Neural crest cell (in vitro differentiated cells): ENCODE results near the gene HCAR1. TPM values are rescaled to one million over a fixed set of nuclear protein-coding genes. Genes with fewer than 3 reads are reported as not detected.
"Not testable (repeated sequence)": the region's sequence is repeated elsewhere in the genome, so short reads cannot be mapped to it uniquely, and the experiment has no call there.

Experiments
- DNase-seq: peaks from one replicate; pipeline ENCODE4 v3.0.0; 2021; ENCODE audit warnings: low read depth, mixed read lengths, low spot score
- H3K27ac Mint-ChIP-seq: one replicate; pipeline ENCODE4 v1.8.0; 2021; ENCODE audit warnings: mild to moderate bottlenecking, mixed read lengths; ENCODE audit not compliant: unreplicated experiment
- H3K27me3 Mint-ChIP-seq: 2 replicates; pipeline ENCODE4 v1.8.0; 2021; ENCODE audit warnings: low read depth, mild to moderate bottlenecking, mixed read lengths
- H3K36me3 Mint-ChIP-seq: 2 replicates; pipeline ENCODE4 v1.8.0; 2021; ENCODE audit warnings: low read depth, mild to moderate bottlenecking, mixed read lengths
- H3K4me1 Mint-ChIP-seq: 2 replicates; pipeline ENCODE4 v1.8.0; 2021; ENCODE audit warnings: mixed read lengths
- H3K4me3 Mint-ChIP-seq: one replicate; pipeline ENCODE4 v1.8.0; 2021; ENCODE audit warnings: mild to moderate bottlenecking, mixed read lengths
- H3K9me3 Mint-ChIP-seq: 2 replicates; pipeline ENCODE4 v1.8.0; 2021; ENCODE audit warnings: mixed read lengths
- total RNA-seq: library from RNA; stranded (reverse); gene quantifications from 2 replicates; pipeline ENCODE4 v1.2.1, GENCODE V29; 2021
- TF ChIP-seq, protein P1 (sequence below): fragments of 200-600 bp; sonication (generic); conservative IDR thresholded peaks from 2 replicates; pipeline ENCODE4 v1.5.0; 2021; ENCODE audit warnings: antibody characterized with exemption, mild to moderate bottlenecking

The HCAR1 gene
- total RNA-seq, 1 donor from 2014 or later: not detected

DNA sequence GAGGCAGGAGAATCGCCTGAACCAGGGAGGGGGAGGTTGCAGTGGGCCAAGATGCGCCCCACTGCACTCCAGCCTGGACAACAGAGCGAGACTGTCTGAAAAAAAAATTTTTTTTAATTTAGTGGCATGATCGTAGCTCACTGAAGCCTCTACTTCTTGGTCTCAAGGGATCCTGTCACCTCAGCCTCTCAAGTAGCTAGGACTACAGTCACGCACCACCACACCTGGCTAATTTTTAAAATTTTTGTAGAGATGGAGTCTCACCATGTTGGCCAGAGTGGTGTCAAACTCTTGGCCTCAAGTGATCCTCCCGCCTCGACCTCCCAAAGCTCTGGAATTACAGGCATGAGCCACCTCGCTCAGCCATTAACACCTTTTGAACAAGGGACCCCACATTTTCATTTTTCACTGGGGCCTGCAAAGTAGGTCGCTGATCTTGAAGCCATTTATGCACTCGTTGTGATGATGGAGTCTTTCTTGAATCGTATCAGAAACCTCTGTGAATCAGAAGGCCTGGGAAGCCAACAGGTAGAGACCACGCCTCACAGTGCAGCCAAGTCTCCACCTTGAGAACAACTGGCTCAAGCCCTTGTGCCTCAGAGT, 5.9 kb downstream of the HCAR1 start:
- Mint-ChIP-seq H3K36me3 (no peaks in the 10 kb centered on the region), H3K27me3 (no peaks in the 10 kb centered on the region), H3K4me1 (peaks cover 4% of the 10 kb centered on the region), H3K4me3 (no peak overlapping the region), H3K9me3 (peaks cover 2% of the 10 kb centered on the region), H3K27ac (no peak overlapping the region)
- DNase-seq: no peak
- TF ChIP-seq, protein P1, sequence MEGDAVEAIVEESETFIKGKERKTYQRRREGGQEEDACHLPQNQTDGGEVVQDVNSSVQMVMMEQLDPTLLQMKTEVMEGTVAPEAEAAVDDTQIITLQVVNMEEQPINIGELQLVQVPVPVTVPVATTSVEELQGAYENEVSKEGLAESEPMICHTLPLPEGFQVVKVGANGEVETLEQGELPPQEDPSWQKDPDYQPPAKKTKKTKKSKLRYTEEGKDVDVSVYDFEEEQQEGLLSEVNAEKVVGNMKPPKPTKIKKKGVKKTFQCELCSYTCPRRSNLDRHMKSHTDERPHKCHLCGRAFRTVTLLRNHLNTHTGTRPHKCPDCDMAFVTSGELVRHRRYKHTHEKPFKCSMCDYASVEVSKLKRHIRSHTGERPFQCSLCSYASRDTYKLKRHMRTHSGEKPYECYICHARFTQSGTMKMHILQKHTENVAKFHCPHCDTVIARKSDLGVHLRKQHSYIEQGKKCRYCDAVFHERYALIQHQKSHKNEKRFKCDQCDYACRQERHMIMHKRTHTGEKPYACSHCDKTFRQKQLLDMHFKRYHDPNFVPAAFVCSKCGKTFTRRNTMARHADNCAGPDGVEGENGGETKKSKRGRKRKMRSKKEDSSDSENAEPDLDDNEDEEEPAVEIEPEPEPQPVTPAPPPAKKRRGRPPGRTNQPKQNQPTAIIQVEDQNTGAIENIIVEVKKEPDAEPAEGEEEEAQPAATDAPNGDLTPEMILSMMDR: no peak

DNA sequence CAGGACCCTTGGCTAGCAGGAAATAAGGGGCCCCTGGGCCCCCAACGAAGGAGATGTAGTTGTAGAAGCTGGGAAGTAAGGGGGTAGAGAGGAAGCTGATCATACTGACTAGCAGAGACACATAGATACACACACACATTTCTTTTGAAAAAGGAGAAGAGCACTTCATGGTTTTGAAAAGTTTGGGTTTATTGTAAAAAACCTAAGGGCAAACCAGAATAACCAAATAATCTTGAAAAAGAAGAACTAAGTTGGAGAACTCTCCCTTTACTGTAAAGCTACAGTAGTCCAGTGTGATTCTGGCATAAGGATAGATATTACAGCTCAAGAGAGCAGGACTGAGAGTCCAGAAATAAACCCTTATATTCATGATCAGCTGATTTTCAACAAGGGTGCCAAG, 8.3 kb downstream of the HCAR1 start:
- DNase-seq: no peak
- no peak overlapping the region for H3K4me3 Mint-ChIP-seq
- TF ChIP-seq, protein P1: no peak
- H3K9me3 Mint-ChIP-seq: peaks cover 2% of the 10 kb centered on the region
- H3K36me3 Mint-ChIP-seq: no peaks in the 10 kb centered on the region
- no peak overlapping the region for H3K27ac Mint-ChIP-seq
- H3K27me3 Mint-ChIP-seq: no peaks in the 10 kb centered on the region
- peaks cover 4% of the 10 kb centered on the region for H3K4me1 Mint-ChIP-seq

DNA sequence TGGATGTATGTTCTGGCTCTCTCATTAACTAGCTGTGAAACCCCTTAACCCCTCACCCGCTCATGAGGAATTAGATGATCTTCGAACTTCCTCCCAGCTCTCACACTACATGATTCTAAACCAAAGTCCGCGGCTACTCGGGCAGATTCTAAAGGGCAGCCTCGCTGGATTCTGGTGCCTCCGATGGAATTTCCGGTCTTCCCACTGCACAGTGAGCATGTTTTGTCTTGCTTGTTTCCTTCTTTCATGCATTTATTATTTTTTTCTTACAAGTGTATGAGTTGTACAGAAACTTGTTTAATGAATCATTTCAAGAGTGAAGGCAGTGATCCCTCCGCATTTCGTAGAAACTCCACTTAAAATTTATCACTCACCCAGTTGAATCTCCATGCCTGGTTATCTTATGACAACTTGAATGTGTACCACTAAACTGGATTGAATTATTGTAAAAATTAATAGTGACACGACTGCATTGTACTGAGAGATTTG, 9.5 kb downstream of the HCAR1 start:
- H3K27ac Mint-ChIP-seq: no peak overlapping the region
- peaks cover 4% of the 10 kb centered on the region for H3K4me1 Mint-ChIP-seq
- peaks cover 2% of the 10 kb centered on the region for H3K9me3 Mint-ChIP-seq
- no peak overlapping the region for H3K4me3 Mint-ChIP-seq
- H3K27me3 Mint-ChIP-seq: no peaks in the 10 kb centered on the region
- TF ChIP-seq, protein P1: no peak
- DNase-seq: no peak
- H3K36me3 Mint-ChIP-seq: no peaks in the 10 kb centered on the region

DNA sequence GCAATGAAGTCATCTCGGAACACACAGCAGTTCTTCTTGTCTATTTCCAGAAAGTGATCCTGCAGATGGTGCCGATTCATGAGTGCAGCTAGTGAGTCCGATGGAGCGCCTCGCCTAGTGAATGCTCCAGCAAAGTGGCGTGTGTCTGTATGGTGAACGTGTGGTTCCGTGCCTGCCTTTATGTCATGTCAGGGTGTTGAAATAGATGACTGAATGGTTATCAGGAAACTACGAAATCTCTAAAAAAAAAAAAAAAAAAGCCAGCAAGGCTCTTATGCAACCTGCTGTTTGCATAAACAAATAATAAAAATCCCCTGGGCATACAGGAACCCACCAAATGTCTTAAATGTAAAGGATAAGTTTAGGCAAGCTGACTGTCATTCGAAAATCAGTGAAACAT, 14.0 kb downstream of the HCAR1 start, which contains the start of gene HCAR3:
TSS of gene HCAR3 (minus strand) at position 154 of the 400 bp plus-strand sequence. CDS start at position 80, 74 bp downstream.
- H3K4me1 Mint-ChIP-seq, H3K27me3 Mint-ChIP-seq, DNase-seq, H3K9me3 Mint-ChIP-seq, H3K27ac Mint-ChIP-seq, H3K36me3 Mint-ChIP-seq, H3K4me3 Mint-ChIP-seq: not testable (repeated sequence)

DNA sequence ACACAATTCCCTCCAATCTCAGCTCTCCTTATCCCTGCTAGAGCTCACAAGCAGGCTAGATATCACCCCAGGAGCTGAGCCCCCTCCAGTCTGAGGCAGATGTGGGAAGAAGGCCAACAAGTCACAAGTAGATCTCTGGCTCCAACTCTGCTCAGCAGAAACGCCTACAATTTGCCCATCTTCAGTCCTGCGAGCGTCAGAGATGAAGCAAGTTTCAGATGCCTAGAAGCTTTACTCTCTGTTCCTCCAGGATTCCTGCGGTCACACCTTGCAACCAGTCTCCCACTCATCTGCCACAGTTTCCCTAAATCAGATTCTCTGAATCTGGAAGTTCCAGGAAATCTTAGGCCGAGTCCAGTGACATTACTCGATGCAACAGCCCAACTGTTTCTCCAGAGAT, 15.4 kb downstream of the HCAR1 start:
- not testable (repeated sequence) for DNase-seq, H3K36me3 Mint-ChIP-seq, H3K9me3 Mint-ChIP-seq, H3K4me3 Mint-ChIP-seq, H3K27me3 Mint-ChIP-seq, H3K27ac Mint-ChIP-seq, H3K4me1 Mint-ChIP-seq

DNA sequence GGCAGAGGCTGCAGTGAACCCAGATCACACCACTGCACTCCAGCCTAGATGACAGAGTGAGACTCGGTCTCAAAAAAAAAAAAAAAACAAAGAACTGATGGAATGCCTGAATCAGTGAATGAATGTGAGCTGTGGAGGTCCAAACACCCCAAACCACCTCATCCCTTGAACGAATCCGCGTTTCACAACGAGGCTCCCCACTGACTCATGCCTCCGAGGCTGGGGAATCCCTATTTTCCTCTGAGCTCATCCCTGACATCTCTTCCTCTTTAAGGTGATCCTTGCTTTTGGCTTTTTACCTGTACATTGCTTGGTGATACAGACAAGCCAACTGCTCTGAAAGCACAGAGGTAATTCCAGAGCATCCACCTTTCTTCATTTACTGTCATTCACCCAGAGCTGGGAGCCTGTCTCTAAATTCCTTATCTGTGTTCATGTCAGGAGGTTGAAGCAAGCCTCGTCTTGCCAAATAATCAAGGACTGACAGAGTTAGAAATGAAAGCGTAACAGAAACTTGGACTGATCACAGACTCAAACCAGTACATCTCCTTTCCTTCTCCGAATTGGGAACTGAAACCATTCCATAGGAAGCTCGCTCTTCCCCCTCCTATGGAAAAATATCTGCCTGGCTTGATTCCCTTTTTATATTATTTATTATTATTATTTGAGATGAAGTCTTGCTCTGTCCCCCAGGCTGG, 17.0 kb downstream of the HCAR1 start:
- H3K4me3 Mint-ChIP-seq, H3K4me1 Mint-ChIP-seq, H3K27me3 Mint-ChIP-seq, H3K9me3 Mint-ChIP-seq, H3K27ac Mint-ChIP-seq, H3K36me3 Mint-ChIP-seq, DNase-seq: not testable (repeated sequence)

DNA sequence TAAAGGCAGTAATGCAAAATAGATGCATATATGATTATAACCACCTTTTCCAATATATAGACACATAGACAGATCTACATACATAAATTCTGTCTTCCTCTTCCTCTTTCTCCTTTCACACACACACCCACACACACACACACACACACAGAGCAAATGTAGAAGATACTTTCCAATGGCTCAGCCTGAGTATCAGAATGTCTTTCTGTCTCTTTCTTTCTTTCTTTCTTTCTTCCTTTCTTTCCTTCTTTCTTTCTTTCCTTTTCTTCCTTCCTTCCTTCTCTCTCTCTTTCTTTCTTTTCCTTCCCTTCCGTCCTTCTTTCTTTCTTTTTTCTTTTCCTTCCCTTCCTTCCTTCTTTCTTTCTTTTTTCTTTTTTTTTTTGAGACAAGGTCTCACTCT, 19.4 kb downstream of the HCAR1 start:
- not testable (repeated sequence) for H3K4me3 Mint-ChIP-seq, H3K9me3 Mint-ChIP-seq, H3K4me1 Mint-ChIP-seq, H3K27ac Mint-ChIP-seq, H3K36me3 Mint-ChIP-seq, DNase-seq, H3K27me3 Mint-ChIP-seq

DNA sequence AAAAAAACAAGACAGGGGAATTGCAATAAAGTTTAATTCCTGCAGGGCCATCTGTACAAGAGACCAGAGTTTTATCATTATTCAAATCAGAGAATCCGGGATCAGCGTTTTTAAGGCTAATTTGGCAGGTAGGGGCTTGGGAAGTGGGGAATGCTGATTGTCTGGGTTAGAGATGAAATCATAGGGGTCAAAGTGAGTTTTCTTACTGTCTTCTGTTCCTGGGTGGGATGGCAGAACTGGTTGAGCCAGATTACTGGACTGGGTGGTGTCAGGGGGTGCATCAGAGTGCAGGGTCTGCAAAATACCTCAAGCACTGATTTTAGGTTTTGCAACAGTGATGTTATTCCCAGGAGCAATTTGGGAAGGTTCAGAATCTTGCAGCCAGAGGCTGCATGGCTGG, 20.3 kb downstream of the HCAR1 start:
- H3K4me1 Mint-ChIP-seq, H3K9me3 Mint-ChIP-seq, H3K36me3 Mint-ChIP-seq, H3K27me3 Mint-ChIP-seq, H3K4me3 Mint-ChIP-seq, DNase-seq, H3K27ac Mint-ChIP-seq: not testable (repeated sequence)

DNA sequence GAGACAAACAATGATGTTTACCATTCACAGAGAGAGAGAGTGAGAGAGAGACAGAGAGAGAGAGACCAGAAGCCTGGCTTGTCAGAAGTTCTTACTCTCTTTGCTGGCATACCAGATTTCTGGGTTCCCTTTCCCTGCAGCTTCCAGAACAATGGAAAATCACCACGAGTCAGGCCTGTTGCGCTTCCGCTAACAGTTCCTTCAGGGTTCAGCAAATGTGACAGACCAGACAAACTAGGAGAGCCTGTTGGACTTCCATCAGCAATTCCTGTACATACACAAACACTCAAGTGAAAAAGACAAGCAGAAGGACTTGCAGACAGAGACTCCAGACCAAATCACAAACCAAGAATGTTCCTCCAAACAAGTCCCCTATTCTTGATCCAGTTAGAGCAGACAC, 21.4 kb downstream of the HCAR1 start:
- not testable (repeated sequence) for H3K4me3 Mint-ChIP-seq, H3K4me1 Mint-ChIP-seq, H3K9me3 Mint-ChIP-seq, H3K27ac Mint-ChIP-seq, H3K27me3 Mint-ChIP-seq, H3K36me3 Mint-ChIP-seq, DNase-seq

DNA sequence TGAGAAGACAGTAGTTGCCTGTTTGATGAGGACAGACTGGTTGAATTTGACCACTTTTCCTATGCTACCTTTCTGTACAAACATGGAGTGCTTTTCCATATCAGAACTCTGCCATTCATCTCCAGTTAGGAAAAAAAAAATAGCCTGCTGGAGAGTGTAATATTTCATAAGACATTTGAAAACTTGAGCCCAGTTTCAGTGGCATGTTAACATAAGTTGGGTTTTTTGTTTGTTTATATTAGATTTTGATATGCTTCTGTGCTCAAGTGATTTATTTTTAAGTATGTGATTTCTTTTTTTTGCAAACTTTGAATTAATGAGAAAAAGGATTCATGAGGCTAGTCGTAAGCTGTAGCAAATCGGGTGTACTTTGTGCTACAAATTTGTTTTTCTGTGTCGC, 26.8 kb downstream of the HCAR1 start:
- not testable (repeated sequence) for H3K27ac Mint-ChIP-seq, H3K36me3 Mint-ChIP-seq, H3K27me3 Mint-ChIP-seq, H3K9me3 Mint-ChIP-seq, H3K4me1 Mint-ChIP-seq, H3K4me3 Mint-ChIP-seq, DNase-seq
